ES-I3 (cell line): Measurements from ENCODE around the gene TSKS.
"Not testable (repeated sequence)": the region's sequence is repeated elsewhere in the genome, so short reads cannot be mapped to it uniquely, and the experiment has no call there.

Experiments used
- H3K36me3 ChIP-seq: 2 replicates; pipeline ENCODE4 v1.6.1; 2013; ENCODE audit warnings: mild to moderate bottlenecking, low read length, control low read depth, moderate library complexity; ENCODE audit not compliant: insufficient read depth
- H3K4me1 ChIP-seq: 2 replicates; pipeline ENCODE4 v1.6.1; 2013; ENCODE audit warnings: mild to moderate bottlenecking, control low read depth, low read length; ENCODE audit not compliant: insufficient read depth
- H3K9ac ChIP-seq: 2 replicates; pipeline ENCODE4 v1.6.1; 2013; ENCODE audit warnings: low read depth, mild to moderate bottlenecking, low read length, moderate library complexity
- H3K9me3 ChIP-seq: 2 replicates; pipeline ENCODE4 v1.6.1; 2013; ENCODE audit warnings: mild to moderate bottlenecking, low read length, moderate library complexity; ENCODE audit not compliant: control insufficient read depth, insufficient read depth

TSKS gene

GRCh38 chr19:49744946-49745381 is 18.1 kb downstream of the TSKS start:
- Histone ChIP-seq H3K9ac (peak overlapping the region; percentile 9; the same call in 1 of the 2 replicates), H3K36me3 (no peaks in the 10 kb centered on the region), H3K4me1 (no peaks in the 10 kb centered on the region; the same call in 1 of the 2 replicates), H3K9me3 (peaks cover 3% of the 10 kb centered on the region; the same call in 1 of the 2 replicates)

- H3K9ac ChIP-seq: no peak overlapping the region
- no peaks in the 10 kb centered on the region; the same call in 1 of the 2 replicates for H3K4me1 ChIP-seq
- H3K9me3 ChIP-seq: peaks cover 3% of the 10 kb centered on the region; the same call in 1 of the 2 replicates
- H3K36me3 ChIP-seq: no peaks in the 10 kb centered on the region
Observed at GRCh38 chr19:49741210-49741844, 21.8 kb downstream of the TSKS start.

GRCh38 chr19:49739933-49740332 is 23.2 kb downstream of the TSKS start:
- H3K9ac ChIP-seq: no peak overlapping the region
- no peaks in the 10 kb centered on the region for H3K9me3 ChIP-seq
- no peaks in the 10 kb centered on the region for H3K4me1 ChIP-seq
- H3K36me3 ChIP-seq: no peaks in the 10 kb centered on the region

- no peaks in the 10 kb centered on the region for H3K36me3 ChIP-seq
- no peak overlapping the region for H3K9ac ChIP-seq
- no peaks in the 10 kb centered on the region for H3K9me3 ChIP-seq
- H3K4me1 ChIP-seq: no peaks in the 10 kb centered on the region
Observed at GRCh38 chr19:49739098-49739497, 24.0 kb downstream of the TSKS start.

GRCh38 chr19:49738268-49738667 is 24.8 kb downstream of the TSKS start:
- Histone ChIP-seq H3K9me3 (no peaks in the 10 kb centered on the region), H3K9ac (no peak overlapping the region), H3K36me3 (no peaks in the 10 kb centered on the region), H3K4me1 (no peaks in the 10 kb centered on the region)

- H3K4me1 ChIP-seq: no peaks in the 10 kb centered on the region
- H3K36me3 ChIP-seq: no peaks in the 10 kb centered on the region
- no peak overlapping the region for H3K9ac ChIP-seq
- no peaks in the 10 kb centered on the region for H3K9me3 ChIP-seq
Observed at GRCh38 chr19:49730166-49730565, 32.9 kb downstream of the TSKS start.

- H3K4me1 ChIP-seq: no peaks in the 10 kb centered on the region
Observed at GRCh38 chr19:49727217-49728030, 35.7 kb downstream of the TSKS start.

GRCh38 chr19:49719420-49719819 is 43.7 kb downstream of the TSKS start:
- H3K9ac ChIP-seq, H3K36me3 ChIP-seq, H3K4me1 ChIP-seq, H3K9me3 ChIP-seq: not testable (repeated sequence)

More at GRCh38 chr19:49727217-49728030, 35.7 kb downstream of the TSKS start:
- no peak overlapping the region for H3K9ac ChIP-seq
- H3K9me3 ChIP-seq: no peaks in the 10 kb centered on the region
- no peaks in the 10 kb centered on the region for H3K36me3 ChIP-seq

- Histone ChIP-seq H3K4me1 (no peaks in the 10 kb centered on the region), H3K9me3 (no peaks in the 10 kb centered on the region), H3K9ac (no peak overlapping the region), H3K36me3 (no peaks in the 10 kb centered on the region)
Observed at GRCh38 chr19:49718991-49719390, 44.1 kb downstream of the TSKS start.

- H3K4me1 ChIP-seq: no peaks in the 10 kb centered on the region; the same call in 1 of the 2 replicates
- no peak overlapping the region; the same call in 1 of the 2 replicates for H3K9ac ChIP-seq
- no peaks in the 10 kb centered on the region for H3K9me3 ChIP-seq
- H3K36me3 ChIP-seq: no peaks in the 10 kb centered on the region
Observed at GRCh38 chr19:49718511-49718910, 44.6 kb downstream of the TSKS start.

GRCh38 chr19:49716154-49716553 is 47.0 kb downstream of the TSKS start:
- Histone ChIP-seq H3K36me3 (no peaks in the 10 kb centered on the region), H3K9me3 (no peaks in the 10 kb centered on the region), H3K9ac (no peak overlapping the region), H3K4me1 (no peaks in the 10 kb centered on the region; the same call in 1 of the 2 replicates)

GRCh38 chr19:49713236-49713845 is 49.8 kb downstream of the TSKS start:
- Histone ChIP-seq H3K9me3 (no peaks in the 10 kb centered on the region), H3K9ac (no peak overlapping the region), H3K4me1 (no peaks in the 10 kb centered on the region; the same call in 1 of the 2 replicates), H3K36me3 (no peaks in the 10 kb centered on the region)

- Histone ChIP-seq H3K4me1 (no peaks in the 10 kb centered on the region; the same call in 1 of the 2 replicates), H3K36me3 (no peaks in the 10 kb centered on the region), H3K9ac (peak overlapping the region; percentile 34; the same call in 1 of the 2 replicates), H3K9me3 (no peaks in the 10 kb centered on the region)
Observed at GRCh38 chr19:49712397-49712859, 50.7 kb downstream of the TSKS start.

GRCh38 chr19:49710372-49710951 is 52.6 kb downstream of the TSKS start:
- H3K9me3 ChIP-seq: no peaks in the 10 kb centered on the region
- no peak overlapping the region for H3K9ac ChIP-seq
- H3K4me1 ChIP-seq: no peaks in the 10 kb centered on the region; the same call in 1 of the 2 replicates
- H3K36me3 ChIP-seq: peaks cover 3% of the 10 kb centered on the region
